Peyer's patch (tissue), 4 donors: ENCODE data around the gene SLC6A6.

ENCODE experiments used
- CTCF ChIP-seq, 6 experiments: fragments of 450-650 bp in 4 of 6; fragments of 200-600 bp in 2 of 6; sonication (generic) in 1 of 6; IDR thresholded peaks; one replicate each; pipeline ENCODE4 v1.5.1; 2017 to 2019; ENCODE audit warnings: antibody characterized with exemption in 6 of 6, mild to moderate bottlenecking in 3 of 6, moderate library complexity in 1 of 6
- POLR2A ChIP-seq, 2 donors: fragments of 450-650 bp; IDR thresholded peaks; one replicate each; pipeline ENCODE4 v1.5.1; 2017; ENCODE audit warnings: antibody characterized with exemption in 2 of 2, mild to moderate bottlenecking in 2 of 2, moderate library complexity in 2 of 2

GRCh38 chr3:14414846-14415464, 12.5 kb downstream of the SLC6A6 start:
- TF ChIP-seq CTCF (IDR thresholded peaks at IDR 0.05) (no peak), POLR2A (IDR thresholded peaks at IDR 0.05) (no peak)
